ENCODE measurements around the gene FANCM.

Gene FANCM

DNA sequence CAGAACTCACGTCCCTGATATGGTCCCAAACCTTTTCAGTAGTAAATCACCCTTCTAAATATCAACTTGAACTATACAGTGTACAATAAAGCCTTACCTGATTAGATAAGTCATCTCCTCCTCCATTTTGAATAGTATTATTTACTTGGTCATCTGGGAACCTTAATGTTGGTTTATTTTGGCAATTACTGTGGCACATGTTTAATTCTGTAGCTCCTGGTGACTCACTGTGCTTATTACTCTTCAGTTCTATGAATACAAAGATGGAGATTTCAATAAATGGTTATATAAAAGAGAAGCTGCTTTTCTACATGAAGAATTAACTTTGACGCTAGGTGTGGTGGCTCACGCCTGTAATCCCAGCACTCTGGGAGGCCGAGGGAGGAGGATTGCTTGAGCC lies 91.8 kb downstream of the FANCM start:
- no peak for DNase-seq (ENCODE audit: low read depth, low spot score)

GRCh38 chr14:45238988-45239387 lies 103.3 kb downstream of the FANCM start:
- no peak for DNase-seq (ENCODE audit: low read depth, low spot score)

DNA sequence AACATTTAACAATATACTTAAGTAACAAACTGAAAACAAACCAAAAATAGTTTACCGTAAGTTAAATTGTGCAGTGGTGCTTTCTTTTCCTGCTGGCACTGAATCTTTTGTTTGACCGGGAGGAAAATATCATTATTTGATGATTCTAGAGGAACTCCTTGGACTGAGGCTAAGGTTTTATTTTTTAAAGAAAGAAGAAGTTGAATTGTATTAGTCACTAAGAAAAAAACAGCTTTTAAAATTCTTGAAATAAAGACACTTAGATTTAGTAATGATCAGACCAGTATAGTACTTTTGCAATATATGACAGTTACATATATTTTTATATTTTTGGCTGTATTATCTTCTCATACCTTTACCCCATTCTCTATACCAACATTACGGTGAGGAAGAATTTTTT lies 107.0 kb downstream of the FANCM start:
- no peak for DNase-seq (ENCODE audit: low read depth, low spot score)

DNA sequence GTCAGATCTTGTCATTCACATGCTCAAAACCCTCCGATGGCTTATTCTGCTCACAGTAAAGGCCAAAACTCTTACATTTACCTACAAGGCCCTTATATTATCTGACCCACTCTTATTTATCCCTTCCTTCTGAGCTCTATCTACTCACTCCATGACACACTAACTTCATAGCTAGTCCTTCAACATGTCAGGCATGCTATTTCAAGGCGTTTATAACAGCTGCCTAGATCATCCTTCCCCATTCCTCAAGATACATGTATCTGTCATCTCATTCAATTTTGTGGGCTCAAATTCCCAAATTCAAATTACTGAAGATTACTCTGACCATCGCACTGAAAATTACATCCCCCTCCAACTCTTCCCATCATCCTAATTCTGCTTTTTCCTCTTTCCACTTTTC lies 110.4 kb downstream of the FANCM start:
- DNase-seq (ENCODE audit: low read depth, low spot score) = no peak

DNA sequence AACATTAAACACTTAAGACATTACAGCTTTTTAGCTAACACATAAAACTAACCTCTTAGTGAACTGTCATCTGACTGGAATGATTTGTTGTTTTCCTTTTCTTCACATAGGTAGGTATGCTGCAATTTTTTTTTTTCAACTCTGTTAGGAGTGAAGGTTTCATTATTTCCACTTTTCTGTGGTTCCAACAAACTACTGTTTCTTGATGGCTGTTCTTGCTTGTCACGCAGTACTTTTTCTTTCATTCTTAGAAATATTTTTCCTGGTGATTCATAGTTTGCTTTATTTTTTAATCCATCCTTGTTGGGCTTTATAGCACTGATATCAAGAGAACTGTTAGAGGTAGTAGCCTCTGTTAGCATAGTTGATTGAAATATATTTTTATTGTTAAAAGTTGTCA lies 111.0 kb downstream of the FANCM start:
- no peak for DNase-seq (ENCODE audit: low read depth, low spot score)

DNA sequence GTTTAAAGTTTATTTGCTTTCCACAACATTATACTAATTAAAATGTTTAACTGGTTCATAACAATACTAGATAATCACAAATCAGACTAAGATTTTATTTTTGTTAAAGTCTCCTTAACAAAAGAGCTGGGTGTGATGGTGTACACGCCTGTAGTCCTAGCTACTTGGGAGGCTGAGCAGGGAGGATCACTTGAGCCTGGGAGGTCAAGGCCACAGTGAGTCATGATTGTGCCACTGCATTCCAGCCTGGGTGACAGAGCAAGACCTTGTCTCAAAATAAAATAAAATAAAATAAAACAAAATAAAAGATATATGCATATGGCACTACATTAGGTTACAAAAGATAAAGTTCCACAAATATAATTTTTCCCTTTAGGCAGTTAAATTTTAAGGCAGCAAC lies 111.7 kb downstream of the FANCM start:
- no peak for DNase-seq (ENCODE audit: low read depth, low spot score)

GRCh38 chr14:45249856-45250575 lies 114.3 kb downstream of the FANCM start:
- no peak for DNase-seq (ENCODE audit: low read depth, low spot score)

All from smooth muscle cell of the brain vasculature (primary cell).